GM21825 (cell line): ENCODE data around the gene SLCO3A1.

Source experiments
- ATAC-seq: cut with Tn5 transposase; IDR thresholded peaks from one replicate; pipeline ENCODE4 v1.9.1; 2021; ENCODE audit warnings: mild to moderate bottlenecking, moderate library complexity; ENCODE audit not compliant: unreplicated experiment

The SLCO3A1 gene

DNA sequence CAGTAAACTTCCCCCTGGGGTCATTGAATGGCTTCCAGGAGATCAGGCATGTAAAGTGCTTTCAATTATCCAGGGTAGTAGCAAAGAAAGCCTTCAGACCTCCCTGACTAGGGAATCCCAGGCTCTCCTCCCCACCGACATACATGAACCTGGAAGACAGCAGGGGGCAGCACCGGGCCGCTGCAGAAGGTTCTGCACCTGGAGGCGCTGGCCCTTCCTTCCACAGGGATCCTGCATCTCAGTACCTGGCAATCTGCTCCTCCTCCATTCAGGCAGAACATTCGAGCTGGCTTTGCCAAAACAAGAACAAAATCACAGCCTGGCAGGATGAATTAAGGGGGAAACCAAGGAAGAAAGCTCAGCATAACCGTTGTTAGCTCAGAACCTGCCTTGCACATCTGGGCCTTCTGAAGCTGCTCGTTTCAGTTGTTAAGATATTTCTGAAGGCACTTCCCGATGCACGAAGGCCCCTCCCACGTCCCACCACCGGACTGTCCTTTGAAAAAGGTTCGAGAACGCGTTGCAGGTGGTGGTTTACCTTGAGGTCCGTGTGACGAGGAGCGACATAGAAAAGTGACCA is 237.7 kb downstream of the SLCO3A1 start:
- ATAC-seq: no peak

DNA sequence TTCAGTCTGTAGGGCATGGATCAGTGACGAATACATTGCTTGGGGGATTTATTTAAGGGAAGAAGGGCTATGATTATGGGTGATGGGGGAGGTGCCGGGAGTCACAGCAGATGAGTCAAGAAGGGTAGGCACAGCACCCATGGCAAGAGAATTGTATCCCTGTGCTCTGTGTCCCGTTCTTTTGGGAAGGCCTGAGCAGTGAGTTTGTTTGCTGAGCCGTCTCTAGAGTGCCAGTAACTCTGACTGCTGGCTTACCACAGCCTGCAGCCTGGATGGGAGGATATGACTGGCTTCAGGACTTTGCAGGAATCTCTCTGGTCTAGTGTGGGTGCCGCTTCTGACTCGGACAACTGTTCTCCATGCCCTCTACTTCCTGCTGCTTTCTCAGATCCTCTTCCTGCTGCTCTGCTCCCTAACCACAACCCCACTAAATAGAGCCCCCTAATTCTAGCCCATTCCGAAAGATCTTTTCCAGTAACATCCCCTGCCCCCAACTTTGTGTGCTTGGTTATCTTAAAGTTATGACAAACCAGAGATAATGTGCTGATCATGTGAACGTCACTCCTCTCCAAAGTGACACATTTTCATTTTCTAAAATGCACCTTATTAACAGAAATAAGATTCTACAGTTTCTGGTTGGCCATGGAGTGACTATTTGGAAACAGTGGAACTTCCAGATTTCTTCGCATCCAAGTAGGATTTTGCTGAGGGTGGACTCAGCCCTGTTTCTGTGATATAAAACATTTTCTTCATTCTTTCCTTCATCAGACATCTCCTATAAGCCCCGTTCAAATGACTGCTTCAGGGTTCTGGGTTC is 239.0 kb downstream of the SLCO3A1 start:
- no peak for ATAC-seq

DNA sequence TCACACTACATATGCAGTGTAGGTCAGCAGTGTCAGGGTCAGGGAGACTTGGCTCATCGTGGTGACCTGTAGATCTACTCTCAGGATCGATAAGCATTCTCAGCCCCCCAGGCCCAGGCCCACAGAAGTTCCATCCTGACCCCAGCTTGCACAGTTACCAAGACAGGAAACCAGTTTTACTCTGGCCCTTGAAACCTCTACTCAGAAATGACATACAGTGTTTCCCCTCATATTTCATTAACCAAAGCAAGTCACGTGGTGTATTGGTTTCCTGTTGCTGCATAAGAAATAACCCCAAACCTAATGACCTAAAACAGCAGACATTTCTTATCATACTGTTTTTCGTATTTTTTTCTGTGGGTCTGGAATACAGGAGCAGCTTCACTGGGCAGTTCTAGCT is 242.2 kb downstream of the SLCO3A1 start:
- peak; percentile 79 for ATAC-seq

DNA sequence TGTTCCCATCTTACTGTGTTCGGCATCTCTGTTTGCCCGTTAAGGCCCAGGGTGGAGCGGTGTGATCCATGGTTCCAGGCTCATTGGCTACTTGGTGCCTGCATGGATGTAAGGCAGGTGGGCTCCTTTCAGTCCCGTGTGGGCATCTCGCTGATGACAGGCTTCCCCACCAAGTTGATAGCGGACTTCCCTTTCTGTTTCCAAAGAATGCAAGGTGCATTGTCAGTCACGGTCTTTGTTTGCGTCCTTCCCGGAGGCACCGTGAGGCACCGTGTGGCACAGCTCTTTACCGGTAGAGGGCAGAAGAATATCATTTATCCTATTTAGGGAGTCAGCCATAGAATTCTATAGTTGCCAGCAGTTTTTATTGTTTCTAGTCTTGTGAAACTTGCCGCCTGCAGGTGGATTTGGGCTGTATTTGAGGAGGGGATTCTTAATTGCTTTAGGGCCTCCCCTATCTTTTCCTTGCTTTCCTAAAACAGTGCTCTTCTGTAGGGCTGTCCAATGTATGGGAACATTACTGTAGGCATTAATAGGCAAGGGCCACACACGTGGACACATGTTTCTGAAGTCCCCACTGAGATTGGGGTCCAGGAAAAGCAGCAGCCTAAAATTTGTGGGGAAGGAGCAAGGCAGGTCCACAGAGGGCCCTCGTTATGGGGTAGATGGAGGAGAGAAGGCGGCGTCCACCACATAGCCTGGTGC is 244.1 kb downstream of the SLCO3A1 start:
- ATAC-seq: peak; percentile 48

DNA sequence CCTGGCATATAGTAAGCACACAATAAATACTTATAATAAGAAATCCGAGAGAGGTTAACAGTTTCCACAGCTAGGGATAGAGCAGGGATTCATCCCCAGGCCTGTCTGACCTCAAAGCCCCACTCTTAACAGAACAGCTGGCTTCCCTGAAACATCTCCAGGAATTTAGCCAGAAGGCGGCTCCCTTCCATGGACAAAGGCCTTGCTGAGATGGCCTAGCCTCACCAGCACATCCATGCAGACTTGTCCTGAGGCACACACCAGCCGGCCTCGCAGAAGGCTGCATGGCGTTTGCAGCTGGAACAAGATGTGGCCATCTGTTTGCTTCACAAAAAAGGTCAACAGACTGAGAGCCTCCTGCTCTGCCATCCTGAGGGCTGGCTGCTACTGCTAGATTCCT is 245.4 kb downstream of the SLCO3A1 start:
- no peak for ATAC-seq

DNA sequence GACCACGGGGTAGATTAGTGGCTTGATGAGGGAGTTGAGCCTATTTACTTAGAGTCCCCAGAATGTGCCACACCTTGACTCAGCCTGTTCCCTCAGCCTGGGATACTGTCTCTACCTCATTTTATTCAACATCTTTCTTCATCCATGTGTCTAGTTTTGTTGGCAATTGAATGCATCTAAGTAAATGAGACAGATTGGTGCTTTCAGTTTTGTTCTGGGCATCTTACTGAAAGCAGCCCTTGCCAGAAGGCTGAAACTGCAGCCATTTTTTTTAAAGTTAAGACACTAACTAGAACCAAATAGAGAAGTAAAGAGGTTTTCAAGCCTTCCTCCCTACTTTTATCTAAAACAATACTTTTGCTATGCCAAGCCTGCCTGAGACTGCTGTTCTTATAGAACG is 246.8 kb downstream of the SLCO3A1 start:
- ATAC-seq: no peak

DNA sequence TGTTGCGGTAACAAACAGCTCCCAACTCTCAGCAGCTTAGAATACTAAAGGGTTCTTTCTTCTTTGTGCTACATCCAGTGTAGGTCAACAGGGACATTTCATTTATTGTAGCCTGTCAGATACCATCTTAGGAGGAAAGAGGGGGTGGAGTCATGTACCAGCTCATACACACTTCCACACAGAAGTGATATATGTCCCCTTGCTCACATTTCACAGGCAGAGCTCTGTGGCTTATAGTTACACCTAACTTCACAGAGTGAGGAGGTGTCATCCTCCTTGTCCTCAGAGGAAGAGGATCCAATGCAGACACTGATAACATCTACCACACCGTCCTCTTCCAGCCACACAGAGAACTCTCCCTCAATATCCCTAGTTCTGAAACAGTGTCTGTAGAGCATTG is 247.2 kb downstream of the SLCO3A1 start:
- ATAC-seq: no peak

DNA sequence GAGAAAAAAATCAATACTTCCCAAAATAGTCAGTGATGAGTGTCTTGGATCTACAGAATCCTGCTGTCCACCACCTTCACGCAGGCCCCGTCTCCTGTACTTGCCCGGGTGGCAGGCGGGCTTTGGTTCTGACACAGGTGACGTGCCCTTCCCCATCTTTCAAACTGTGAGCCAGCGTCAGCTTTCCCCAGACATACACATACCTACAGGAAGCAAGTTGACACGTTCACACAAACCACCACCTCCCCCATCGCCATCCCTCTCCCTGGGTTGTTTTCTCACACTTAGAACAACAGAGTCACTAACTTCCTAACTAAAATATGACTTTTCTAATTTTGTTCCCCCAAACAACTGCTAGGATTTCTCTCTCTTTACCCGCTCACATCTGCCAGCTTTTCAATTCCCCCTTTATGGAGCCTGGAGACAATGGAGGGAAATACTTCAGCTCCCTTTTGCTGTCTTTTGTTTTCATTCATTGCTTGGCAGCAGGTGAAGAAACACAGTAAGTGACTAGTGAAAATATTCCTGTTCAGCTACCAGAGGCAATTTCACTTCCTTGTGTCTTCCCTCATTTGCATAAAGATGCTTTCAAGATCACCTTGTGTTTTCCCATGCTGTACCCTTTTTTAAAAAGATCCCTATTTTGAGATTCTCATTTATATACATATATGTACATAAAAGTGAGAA is 248.3 kb downstream of the SLCO3A1 start:
- ATAC-seq: peak; percentile 68

DNA sequence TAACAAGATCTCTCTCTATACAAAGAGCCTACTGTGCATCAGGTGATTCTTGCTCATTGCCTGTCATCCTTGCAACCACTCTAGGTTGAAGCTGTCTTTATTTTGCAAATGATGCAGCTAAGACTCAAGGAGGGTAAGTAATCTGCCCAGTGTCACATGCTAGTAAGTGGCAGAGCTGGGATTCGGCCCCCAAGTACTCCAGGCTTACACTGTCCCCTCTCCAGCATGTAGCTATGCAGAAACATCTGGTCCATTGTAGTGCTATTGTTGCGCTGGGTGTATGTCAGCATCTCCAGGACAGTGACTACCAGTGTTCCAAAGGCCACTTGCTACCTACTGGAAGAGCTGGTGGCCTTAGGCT is 248.9 kb downstream of the SLCO3A1 start:
- ATAC-seq: peak; percentile 25

DNA sequence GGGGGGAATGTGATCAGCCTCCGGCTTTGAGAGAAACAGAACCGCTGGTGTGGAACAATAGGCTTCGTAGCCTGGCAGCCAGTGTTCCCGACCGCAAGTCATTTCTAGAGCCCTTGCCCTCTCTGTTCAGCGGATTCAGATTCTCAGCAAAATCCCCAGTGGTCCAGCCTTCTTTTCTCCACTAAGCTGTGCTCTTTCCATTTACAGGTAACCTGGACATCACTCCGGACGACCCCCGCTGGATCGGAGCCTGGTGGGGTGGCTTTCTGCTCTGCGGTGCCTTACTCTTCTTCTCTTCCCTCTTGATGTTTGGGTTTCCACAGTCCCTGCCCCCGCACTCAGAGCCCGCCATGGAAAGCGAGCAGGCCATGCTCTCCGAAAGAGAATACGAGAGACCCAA is 250.6 kb downstream of the SLCO3A1 start:
- ATAC-seq: no peak

DNA sequence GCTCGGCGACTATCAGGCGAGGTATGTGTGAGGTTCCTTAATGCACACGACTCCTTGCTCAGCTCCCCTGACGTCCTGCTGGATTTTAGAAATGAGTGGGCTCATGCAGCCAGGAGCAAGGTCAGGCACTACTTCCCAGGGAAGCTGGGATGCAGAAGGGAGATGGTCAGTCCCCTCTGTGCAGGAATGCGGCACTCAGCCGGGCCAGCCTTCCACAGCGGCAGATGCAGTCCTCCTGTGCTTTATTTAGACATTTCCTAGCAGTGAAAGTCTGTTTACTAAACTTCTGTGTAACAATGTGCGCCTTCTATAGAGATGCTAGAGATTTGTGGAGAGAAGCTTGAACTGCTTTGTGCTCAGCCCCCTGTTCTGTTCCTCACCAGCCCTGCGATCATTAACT is 252.1 kb downstream of the SLCO3A1 start:
- no peak for ATAC-seq

DNA sequence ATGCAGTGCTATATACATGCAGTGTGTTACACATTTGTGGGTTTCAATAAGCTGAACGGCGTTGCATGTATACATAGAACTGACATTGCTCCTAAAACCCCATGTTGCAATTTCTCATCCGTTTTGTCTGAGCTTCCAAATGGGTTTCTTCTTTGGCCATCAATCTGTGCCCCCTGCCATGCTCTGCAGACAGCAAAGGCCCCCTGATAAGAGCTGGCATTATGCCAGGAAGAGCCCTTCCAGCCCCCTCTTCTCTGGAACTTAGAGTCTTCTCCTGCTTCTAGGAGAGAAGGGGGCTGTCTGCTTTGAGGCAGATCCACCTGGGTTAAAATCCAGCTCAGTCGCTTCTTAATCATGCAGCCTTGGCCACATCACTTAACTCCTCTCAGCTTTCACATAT is 254.0 kb downstream of the SLCO3A1 start:
- no peak for ATAC-seq

DNA sequence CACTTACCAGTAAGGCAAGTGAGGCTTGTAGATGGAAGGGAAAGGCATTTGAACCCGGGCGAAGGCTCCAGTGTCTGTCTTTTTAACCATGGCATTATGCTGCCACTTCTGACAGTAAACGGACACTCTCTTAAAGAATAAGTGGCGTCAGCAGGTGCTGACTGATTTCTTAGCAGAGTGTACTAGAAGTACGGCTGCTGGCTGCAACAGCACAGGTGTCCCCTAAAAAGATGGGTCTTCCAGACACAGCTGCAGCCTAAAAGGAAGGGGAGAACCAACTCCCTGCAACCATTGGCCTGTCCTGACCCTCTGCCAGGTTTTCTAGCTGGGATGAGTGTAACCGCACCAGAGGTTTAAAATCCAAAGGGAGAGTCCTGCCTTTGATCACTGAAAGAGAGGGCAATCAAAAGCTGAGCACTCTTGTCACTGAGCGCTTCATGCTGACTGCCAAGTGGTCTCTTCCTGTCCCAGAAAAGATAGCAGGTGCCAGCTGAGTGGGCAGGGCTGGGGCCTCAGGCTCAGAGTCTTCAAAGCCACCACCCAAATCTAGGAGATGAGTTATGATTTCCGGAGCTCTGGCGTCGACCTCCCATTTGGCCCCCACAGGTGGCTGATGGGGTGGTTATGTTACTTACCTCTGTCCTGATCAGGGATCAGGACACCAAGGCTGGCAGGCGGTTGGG is 255.8 kb downstream of the SLCO3A1 start:
- no peak for ATAC-seq

DNA sequence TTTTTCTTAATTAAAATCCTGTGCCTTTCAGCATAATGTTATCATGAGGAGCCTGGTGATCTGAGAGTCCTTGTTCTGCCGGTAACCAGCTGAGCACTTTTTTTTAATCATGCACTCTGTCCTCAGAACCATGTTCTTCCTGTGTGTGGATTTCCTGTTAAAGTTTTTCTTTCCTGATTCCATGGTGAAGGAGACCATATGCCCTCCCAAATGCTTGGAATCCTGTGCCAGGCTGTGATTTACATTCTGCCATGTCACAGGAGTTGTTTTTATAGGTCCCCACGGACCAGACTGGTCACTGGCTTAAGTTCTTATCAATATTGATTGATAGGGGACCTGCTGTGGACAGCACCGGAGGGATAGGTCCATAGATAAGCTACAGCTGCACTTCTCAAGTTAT is 257.8 kb downstream of the SLCO3A1 start:
- ATAC-seq: no peak

DNA sequence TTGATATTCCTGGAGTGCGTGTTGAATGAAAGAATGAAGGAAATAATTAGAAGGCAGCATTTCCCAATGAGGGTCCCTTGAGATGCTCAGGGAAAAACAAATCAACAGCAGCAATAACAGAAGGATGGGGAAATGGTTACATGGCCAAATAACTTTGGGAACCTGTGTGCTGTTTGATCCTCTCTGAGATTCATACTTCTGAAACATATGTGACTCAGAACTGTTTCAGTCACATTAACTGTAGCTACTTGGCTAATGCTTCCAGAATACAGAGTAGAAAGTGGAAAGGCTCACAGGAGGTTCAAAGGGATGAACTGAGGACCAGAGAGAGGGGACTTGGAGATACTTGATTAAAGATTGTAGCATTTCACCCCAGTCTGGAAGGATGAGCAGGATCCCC is 258.2 kb downstream of the SLCO3A1 start:
- no peak for ATAC-seq

DNA sequence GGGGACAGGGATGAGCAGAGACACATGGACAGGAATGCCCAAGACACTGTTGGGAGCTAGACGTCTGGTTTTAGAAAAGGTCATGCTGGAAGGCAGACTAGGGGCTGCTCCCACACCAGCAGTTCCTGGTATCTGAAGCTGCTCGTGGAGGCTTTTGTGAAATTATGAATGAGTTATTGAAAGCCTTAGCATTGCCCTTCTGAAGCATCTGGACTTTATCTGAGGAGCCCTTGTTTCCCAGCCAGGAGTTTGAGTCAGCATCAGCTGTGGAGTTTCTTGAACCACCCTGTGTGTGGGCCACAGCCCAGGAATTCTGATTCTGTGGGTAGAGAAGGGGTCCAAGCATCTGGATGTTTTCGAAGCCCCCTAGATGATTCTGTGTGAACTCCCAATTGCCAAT is 258.7 kb downstream of the SLCO3A1 start:
- no peak for ATAC-seq

DNA sequence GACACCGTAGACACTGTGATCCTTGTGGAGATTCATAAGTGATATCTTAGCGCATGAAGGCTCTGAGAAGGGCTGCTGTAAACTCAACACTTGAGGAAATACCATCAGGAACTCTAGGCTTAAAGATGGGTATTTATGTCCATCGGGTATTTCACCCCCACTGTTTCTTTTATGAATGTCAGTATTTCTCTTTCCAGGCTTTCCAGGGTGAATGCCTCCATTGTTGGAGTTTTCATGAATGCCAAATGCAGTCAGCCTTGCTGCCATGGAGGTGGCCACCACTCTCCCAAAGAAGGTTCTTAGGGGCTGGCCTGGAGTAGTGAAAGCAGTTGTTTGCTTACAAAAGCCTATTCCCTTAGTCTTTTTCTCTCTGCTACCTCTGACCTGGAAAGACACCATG is 259.2 kb downstream of the SLCO3A1 start:
- no peak for ATAC-seq

DNA sequence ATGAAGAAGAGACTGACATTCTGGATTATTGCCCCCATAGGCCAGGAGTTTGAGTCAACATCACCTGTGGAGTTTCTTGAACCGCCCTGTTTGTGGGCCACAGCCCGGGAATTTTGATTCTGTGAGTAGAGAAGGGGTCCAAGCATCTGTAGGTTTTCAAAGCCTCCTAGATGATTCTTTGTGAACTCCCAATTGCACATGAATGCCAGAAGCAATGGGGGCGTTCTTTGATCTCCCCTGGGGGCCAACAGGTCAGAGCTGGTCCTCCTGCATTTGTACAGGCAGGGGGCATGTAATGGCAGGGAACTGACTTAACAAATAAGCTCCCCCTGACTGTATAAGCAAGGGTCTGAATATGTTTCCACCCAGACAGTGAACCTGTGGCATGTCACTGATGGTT is 260.3 kb downstream of the SLCO3A1 start:
- ATAC-seq: no peak

DNA sequence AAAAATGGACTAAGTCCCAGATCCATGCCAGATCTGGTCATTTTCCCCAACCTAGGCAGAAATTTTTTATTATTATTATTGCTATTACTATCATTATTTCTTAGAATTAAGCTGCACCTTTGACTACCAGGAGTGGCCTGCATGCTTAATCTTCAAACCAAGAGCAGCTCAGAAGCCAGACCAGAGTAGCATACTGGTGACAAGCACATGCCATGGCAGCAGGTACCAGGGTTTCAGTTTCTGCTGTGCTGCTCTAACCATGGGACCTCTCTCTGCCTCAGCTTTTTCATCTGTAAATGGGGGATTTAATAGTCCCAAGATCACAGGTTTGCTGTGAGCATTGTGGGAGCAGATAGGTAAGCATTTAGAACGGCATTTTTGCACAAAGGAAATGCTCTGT is 262.3 kb downstream of the SLCO3A1 start:
- ATAC-seq: no peak

DNA sequence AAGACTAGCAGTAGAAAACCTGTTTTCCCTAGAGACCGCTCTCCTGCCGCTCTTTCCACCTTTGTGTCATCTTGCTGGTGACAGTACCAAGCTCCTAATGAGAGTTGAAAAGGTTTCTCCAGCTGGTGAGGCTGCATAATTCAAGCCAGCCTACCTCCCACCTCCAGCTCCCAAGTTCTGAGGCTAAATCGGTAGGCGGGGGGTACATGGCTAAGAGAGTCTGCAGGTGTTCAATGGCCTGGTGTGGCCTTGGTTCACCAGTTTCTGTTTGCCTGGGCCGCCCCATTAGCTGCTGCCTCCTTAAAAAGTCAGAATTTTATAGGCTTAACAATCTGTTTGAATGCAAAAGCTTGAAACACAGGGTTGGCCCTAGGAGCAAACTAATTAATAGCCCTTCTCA is 262.8 kb downstream of the SLCO3A1 start:
- ATAC-seq: no peak

DNA sequence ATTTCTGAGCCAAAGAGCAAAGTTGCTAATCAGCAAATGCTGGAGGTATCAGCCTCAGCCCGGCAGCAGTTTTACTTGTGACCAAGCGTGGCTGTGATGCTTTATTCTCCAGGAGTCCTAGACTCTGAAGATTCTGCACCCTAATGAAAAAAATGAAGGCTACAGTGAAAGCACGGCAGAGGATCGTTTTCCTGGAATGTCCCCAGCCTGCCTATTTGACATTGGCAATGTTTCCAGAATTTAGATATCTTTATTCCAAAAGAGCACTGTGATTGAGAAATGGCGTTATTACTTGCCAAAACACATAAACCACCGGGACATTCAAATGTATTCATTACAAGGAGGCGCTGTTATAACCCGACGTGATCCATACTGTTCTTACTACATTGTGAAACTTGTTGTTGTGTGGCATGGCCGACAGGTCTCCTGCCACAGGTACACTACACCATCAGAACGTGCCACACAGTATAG is 263.8 kb downstream of the SLCO3A1 start:
- ATAC-seq: no peak
